Measurements from ENCODE around the gene SMC3. TPM values are rescaled to one million over a fixed set of nuclear protein-coding genes. Genes with fewer than 3 reads are reported as not detected.
A peak's percentile ranks its signal among the peaks of the same experiment; 100 is the strongest.

SMC3 gene
- total and polyA plus RNA-seq, 2 of the 4 experiments (the other 2 are of a cell fraction), result 15.0 to 15.2 TPM

- Histone ChIP-seq H3K23ac (ENCODE audit: low read depth, low read length) (no peak overlapping the region), H3K4me2 (ENCODE audit: low read depth, low read length) (no peak overlapping the region), H3K4me1 (ENCODE audit: control insufficient read depth, insufficient read depth, low read length) (peaks cover 18% of the 10 kb centered on the region), H3K27me3 (ENCODE audit: control insufficient read depth, insufficient read depth, low read length) (no peaks in the 10 kb centered on the region), H2BK120ac (ENCODE audit: low read depth, low read length) (no peak overlapping the region), H4K5ac (ENCODE audit: low read depth, low read length) (no peak overlapping the region), H3K9me3 (ENCODE audit: control insufficient read depth, insufficient read depth, low read length) (no peaks in the 10 kb centered on the region), H3K14ac (replicated peaks; ENCODE audit: low read depth, low read length) (no peak overlapping the region), H3K4ac (ENCODE audit: low read depth, low read length) (peak overlapping the region; percentile 11; the same call in 1 of the 2 replicates), H3K27ac (ENCODE audit: insufficient read depth, low read length) (no peak overlapping the region), H3K79me1 (ENCODE audit: low read depth in 1 of 2, low read length in 2 of 2) (peaks cover 0 to 28% of the 10 kb centered on the region in 2 experiments; a peak in 2 of 4 replicates), H3K9ac (ENCODE audit: low read depth, low read length) (no peak overlapping the region), H4K8ac (ENCODE audit: low read depth in 2 of 2, low read length in 2 of 2) (no peak overlapping the region), H2BK15ac (ENCODE audit: low read depth, low read length) (no peak overlapping the region), H2BK5ac (ENCODE audit: low read depth, low read length, poor library complexity, severe bottlenecking) (no peak overlapping the region), H2AK9ac (replicated peaks; ENCODE audit: low read depth, low read length, poor library complexity) (no peak overlapping the region), H3K36me3 (ENCODE audit: control insufficient read depth, insufficient read depth, low read length) (no peaks in the 10 kb centered on the region), H4K20me1 (ENCODE audit: insufficient read depth, low read length) (peaks cover 7% of the 10 kb centered on the region; the same call in 1 of the 2 replicates), H2AFZ (replicated peaks; ENCODE audit: low read length, poor library complexity) (no peak overlapping the region), H3K56ac (ENCODE audit: extremely low read depth, insufficient read depth, low read length) (no peak overlapping the region), H3K18ac (ENCODE audit: low read depth, low read length) (no peak overlapping the region), H3K4me3 (ENCODE audit: insufficient read depth, low read depth, low read length) (no peak overlapping the region), H4K91ac (ENCODE audit: insufficient read depth, low read depth, low read length) (no peak overlapping the region), H2AK5ac (ENCODE audit: low read depth, low read length) (peak overlapping the region; percentile 49; the same call in 1 of the 2 replicates), H3K9me1 (ENCODE audit: insufficient read depth, low read length) (peaks cover 36% of the 10 kb centered on the region), H2BK20ac (ENCODE audit: low read depth, low read length) (no peak overlapping the region)
- intact Hi-C loops (cut with micrococcal nuclease), result no loop called here
- ATAC-seq (ENCODE audit: low read depth) (no peak), DNase-seq (no peak)
- 100% methylated on average over 1 of the region's 3 CpGs; no CpG with 5 or more reads in 1 of the 2 experiments for WGBS, 2 experiments (ENCODE audit: extremely low coverage in 2 of 2, insufficient read length in 1 of 2)
- dilution Hi-C loops (cut with HindIII; ENCODE audit: low sequenced_read_pairs, unreplicated experiment), result no loop called here
- ChIA-PET CTCF (no interaction called here), POLR2A (ENCODE audit: unreplicated experiment) (no interaction called here)
- BruUV-seq (replicated peaks), result no TSS peak
- in situ Hi-C loops (cut with MboI; ENCODE audit: low sequenced_read_pairs), result no loop called here
- TF ChIP-seq NFE2L2 (IDR thresholded peaks at IDR 0.05; ENCODE audit: low read depth, low read length) (no peak), POLR2A (IDR thresholded peaks at IDR 0.05; ENCODE audit: low read depth, low read length) (0 out of 2 replicates have a peak, but pooled peaks have one; percentile 1)
Observed at GRCh38 chr10:110524179-110524858, 43.2 kb upstream of the SMC3 start.
